GM19193 (cell line): Measurements from ENCODE around the gene GTF3C5.

Source experiments
- POLR2A ChIP-seq: IDR thresholded peaks from 4 replicates; pipeline ENCODE4 v1.6.1; 2011; ENCODE audit not compliant: insufficient read depth, insufficient read length; ENCODE audit errors: extremely low read depth

Gene GTF3C5

GRCh38 chr9:132991351-132992300 is 39.2 kb upstream of the GTF3C5 start:
- no peak for TF ChIP-seq POLR2A

GRCh38 chr9:132993511-132993939 is 37.3 kb upstream of the GTF3C5 start:
- no peak for TF ChIP-seq POLR2A

GRCh38 chr9:132994410-132995120 is 36.2 kb upstream of the GTF3C5 start:
- TF ChIP-seq POLR2A, result no peak

GRCh38 chr9:132995121-132995420 is 35.7 kb upstream of the GTF3C5 start:
- no peak for TF ChIP-seq POLR2A

DNA sequence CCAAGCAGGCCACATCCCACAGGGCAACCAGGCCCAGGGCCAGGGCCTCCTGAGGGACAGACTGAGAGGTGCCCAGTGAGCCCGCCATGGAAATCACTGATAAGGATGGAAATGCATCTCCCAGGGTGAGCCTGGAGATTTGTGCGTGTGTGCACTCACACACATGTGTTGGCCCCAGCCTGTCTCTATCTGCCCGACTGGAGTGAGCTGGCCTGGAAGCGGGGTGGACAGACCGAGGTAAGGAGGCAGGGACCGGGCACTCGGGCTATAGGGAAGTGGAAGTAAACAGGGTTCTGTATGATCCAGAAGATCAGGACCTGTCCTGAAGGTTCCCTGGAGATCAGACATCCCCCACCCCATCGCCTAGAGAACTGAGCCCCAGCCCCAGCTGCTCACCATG is 34.9 kb upstream of the GTF3C5 start:
- TF ChIP-seq POLR2A, result no peak

DNA sequence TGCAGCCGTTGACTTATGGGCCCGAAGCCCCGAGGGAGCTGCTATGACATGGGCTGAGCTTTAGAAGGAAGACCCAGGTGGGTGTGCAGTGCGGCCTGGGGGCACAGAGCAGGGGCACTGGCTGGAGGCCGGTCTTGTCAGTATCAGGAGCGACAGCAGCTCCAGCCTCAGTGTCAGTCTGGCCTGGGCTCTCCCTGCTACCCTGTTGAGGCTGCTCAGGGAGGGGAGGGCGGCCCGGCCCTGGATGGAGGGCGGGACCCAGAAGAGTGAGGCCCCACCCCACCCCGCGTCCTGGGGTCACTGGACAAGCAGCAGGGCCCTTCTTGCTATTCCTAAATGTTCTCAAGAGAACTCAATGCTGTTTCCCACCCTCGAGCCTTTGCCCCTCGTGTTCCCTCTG is 34.3 kb upstream of the GTF3C5 start:
- TF ChIP-seq POLR2A, result no peak

DNA sequence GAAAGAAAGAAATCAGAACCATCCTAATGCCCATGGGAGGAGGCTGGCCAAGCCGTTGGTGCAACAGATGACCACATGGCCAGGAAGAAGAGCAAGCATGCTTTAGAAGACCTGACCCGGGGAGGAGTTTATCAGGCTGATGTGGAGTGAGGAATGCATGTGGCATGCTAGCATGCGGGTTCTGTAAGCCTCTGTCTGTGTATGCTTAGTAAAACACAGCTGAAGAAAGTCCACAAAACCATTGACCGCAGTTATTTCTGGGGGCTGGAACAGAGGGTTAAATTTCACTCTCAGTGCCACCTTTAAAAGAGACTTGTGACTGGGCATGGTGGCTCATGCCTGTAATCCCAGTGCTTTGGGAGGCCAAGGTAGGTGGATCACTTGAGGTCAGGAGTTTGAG is 33.2 kb upstream of the GTF3C5 start:
- TF ChIP-seq POLR2A, result no peak

GRCh38 chr9:132998831-132999635 is 31.8 kb upstream of the GTF3C5 start:
- TF ChIP-seq POLR2A, result no peak

GRCh38 chr9:133002147-133003070 is 28.4 kb upstream of the GTF3C5 start:
- no peak for TF ChIP-seq POLR2A

DNA sequence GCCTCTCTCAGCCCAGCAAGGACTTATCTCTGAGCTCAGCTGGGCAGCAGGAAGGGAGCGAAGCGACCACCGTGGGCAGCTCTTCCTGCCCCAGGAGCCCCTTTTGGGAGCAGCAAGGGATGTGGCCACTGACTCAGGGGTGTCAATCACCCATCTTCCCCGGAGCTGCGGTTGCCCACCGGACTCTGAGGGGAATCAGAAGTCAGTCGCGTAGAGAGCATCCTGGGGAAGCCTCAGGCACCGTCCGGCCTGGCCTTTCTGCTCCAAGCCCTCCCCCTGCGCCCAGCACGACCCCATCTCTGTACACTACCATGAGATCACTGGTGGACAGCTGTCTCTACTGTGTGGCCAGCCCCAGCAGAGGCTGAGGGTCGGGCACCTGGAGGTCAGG is 27.7 kb upstream of the GTF3C5 start:
- no peak for TF ChIP-seq POLR2A

DNA sequence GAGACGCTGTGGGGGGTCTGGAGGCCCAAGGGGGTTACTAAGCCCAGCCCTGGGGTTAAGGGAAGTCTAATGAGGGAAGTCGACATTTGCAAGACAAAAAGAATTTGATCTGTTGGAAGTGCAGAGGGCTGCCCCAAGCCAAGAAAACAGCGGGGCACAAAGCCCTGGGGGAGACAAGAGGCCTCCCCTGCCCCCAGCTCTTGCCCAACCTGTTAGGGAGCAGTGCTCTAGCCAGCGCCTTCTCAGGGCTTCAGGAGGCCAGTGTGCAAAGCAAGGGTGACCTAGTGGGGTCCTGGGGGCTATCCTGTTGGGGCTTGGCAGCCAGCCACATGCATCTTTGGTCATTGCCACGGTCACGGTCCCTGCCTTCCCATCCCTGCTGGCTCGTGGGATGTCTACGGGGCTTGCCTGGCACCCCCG is 27.1 kb upstream of the GTF3C5 start:
- no peak for TF ChIP-seq POLR2A

DNA sequence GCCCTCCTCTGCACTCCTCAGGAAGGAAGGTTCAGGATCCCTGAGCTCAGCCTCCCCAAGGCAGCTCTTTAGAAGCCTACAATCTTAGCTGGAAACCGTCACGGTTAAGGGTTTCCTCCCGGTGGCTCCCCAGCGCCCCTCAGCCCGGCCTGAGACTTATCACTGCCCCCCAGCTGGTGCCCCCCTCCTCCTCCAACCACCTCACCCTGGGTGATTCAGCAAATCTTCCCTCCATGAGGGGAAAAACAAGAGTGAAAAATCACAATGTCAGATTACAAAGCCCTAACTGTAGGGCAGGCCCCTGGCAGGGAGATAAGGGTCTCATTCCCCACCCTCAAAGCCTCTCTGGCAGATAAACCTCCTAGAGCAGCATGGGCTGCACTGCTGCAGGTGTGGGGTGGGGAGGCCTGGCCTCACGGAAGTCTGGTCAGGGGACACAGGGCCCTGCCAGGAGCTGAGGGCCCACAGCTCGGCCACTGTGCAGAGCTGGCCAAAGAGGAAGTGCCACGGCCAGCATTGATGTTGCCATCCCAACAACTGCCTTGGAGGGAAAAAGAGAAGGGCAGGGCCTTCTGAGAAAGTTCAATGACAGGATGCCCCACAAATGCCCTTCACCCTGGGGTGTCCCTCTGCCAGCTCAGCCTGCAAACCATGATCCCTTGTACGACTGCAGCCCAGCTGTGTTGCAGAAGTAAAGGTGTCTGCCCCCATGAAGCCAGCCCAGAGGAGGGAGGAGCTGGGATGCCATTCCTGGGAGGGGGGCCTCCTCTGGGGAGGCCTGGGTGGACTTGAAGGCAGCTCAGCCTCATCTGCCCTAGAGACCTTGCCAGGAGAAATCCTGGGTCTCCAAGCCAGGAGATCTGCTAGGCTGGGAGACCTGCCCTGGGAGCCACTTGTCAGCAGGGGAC is 26.5 kb upstream of the GTF3C5 start:
- TF ChIP-seq POLR2A, result no peak
